ENCODE measurements around the gene PRKG2.
"Not testable (repeated sequence)": the region's sequence is repeated elsewhere in the genome, so short reads cannot be mapped to it uniquely, and the experiment has no call there.

PRKG2 gene

DNA sequence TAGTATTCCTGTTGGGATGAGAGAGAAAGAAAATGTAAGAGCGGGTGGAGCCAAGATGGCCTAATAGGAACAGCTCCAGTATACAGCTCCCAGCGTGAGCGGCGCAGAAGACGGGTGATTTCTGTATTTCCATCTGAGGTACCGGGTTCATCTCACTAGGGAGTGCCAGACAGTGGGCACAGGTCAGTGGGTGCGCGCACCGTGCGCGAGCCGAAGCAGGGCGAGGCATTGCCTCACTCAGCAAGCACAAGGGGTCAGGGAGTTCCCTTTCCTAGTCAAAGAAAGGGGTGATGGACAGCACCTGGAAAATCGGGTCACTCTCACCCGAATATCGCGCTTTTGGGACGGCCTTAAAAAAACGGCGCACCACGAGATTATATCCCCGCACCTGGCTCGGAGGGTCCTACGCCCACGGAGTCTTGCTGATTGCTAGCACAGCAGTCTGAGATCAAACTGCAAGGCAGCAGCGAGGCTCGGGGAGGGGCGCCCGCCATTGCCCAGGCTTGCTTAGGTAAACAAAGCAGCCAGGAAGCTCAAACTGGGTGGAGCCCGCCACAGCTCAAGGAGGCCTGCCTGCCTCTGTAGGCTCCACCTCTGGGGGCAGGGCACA, 61.2 kb downstream of the PRKG2 start:
- DNase-seq (ENCODE audit: low read depth in 2 of 2): not testable (repeated sequence)

- DNase-seq (ENCODE audit: low read depth in 2 of 2): no peak
Measured at GRCh38 chr4:81152839-81153713, 61.9 kb downstream of the PRKG2 start.

DNA sequence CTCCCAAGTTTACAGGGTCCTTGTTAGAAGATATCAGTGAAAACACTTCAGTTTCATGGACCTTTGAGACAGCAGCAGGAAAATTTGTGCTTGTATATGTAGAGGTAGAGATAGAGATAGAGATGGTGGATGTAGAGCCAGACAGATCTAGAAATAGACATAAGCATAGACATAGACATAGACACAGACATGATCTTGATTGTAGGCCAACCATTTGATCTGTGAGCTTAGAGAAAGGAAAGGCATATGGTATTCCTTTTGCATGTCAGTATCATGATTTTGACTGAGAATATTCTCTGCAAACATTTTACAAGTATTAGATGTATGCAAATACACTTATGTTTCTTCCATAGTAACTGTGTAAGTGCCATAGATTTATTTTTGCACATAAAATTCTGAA, 65.0 kb downstream of the PRKG2 start:
- DNase-seq (ENCODE audit: low read depth in 2 of 2): no peak

GRCh38 chr4:81148576-81148975, 66.4 kb downstream of the PRKG2 start:
- DNase-seq (ENCODE audit: low read depth in 2 of 2): no peak

DNA sequence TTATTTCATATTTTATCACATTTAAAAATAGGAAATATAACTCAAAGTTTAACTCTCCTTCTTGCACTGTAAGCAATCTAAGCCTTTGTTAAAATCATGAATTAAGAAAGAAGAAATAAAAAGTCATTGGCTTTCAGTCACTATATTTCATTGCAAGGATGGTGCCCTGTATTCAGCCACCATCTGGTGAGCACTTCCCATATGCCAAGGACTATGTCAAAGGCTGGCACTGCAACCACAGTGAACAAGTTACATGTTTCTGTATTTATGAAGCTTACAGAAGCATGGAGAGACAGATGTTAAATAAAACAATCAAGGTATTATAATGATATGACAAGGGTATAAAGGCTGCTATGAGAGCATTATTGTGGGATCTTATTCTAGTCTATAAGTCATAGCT, 68.6 kb downstream of the PRKG2 start:
- DNase-seq (ENCODE audit: low read depth in 2 of 2): no peak

DNA sequence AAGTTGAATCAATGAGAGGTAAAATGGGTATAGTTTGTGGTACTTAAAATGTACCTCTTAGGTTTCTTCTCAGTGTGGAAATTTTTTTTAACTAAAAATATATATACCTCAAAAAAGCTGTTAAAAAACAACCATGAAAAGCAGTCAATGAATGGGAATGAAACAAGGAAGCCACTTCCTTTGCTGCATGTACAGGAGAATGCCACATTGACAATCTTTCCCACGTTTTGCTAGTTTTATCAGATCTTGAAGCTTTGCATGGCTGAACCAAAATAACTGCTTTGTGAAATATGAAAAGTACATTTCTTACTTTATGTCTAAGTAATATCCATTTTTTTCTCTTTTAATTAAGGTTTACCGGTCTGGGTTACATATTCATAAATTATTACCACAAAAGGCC, 71.8 kb downstream of the PRKG2 start:
- no peak for DNase-seq (ENCODE audit: low read depth in 2 of 2)

DNA sequence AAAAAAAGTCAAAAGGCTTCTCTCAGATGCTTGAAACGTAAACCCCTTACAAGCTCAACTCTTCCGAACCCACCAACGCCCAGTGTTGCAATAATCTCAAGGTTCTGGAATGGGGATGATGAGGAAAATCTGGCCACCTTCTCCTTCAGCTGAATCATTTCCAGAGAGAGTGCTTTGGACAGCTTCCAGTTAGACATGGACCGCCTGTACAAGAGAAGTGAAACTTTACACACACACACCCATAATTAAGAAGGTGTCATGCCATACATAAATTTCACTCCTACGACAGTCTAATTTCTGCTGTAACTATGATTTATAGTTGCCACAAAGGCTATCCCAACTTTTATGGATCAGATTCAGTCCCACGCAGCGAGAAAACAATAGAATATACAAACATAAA, 72.3 kb downstream of the PRKG2 start:
- no peak for DNase-seq (ENCODE audit: low read depth in 2 of 2)

DNA sequence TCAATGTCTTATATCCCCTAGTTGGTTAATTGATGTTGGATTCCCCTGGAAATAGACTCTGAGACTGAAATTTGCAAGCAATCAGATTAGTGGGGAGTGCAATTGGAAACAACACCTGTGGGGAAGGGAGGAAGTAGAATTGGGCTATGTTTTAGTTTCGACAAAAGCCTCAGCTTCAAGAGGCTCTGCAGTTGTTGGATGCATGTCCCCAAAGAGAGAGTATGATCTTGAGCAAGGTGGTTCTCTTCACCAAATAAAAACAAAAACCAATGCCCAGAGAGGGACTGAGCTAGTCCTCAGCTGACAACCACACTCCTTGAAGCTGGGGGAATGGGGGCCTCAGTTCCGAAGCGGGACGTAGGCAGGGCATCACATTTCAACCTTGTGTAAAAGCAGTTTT, 77.1 kb downstream of the PRKG2 start:
- DNase-seq (ENCODE audit: low read depth in 2 of 2): no peak

DNA sequence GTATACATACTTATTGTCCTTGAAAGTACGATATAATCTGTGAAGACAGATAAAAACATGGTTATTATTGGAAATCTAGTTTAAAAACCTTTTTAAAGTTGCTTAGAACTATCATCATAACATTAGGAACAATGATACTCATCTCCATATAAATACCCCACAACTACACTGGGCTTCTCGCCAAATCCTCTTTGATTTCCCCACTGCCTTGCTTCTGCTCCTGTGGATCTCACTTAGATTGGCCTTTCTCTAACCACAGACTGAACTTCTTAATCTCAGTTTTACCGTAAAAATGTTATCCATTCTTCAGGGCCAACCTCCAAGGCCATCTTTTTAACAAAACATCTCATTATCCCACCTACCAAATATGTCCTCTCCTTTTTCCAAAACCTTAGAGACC, 77.6 kb downstream of the PRKG2 start:
- DNase-seq (ENCODE audit: low read depth in 2 of 2): no peak

DNA sequence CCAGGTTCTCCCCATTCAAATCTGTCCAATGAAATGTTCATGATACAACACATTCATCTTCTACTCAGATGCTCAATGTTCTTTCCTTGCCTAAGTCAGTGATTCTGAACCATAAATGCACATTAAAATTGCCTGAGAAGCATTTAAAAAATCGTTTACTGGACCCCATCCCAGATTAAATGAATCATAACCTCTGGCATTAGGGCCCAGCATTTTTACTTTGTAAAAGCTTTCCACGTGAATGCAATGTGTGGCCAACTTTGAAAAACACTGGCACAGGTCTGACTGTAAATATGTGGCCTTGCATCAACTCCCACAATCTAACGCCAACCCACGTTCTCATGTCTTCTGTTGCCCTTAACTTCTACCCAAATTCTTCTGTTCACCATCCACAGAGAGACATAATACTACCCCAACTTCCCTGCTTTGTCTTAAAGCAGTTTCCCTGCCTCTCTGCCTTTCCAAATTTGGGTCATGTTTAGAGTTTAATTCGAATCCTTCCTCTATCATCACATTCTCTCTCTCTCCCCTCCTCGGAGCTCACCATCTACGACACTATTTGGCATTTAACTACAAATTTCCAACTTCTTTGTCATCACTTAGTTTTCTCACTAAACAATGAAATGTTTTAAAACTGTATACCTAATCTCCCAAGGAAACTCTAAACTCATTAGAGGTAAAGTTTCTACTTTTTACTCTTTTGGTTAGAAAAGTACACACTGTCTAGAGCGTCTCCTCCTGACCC, 78.7 kb downstream of the PRKG2 start:
- DNase-seq (ENCODE audit: low read depth in 2 of 2): no peak

- DNase-seq (ENCODE audit: low read depth in 2 of 2): no peak
Measured at GRCh38 chr4:81135501-81135900, 79.5 kb downstream of the PRKG2 start.

DNA sequence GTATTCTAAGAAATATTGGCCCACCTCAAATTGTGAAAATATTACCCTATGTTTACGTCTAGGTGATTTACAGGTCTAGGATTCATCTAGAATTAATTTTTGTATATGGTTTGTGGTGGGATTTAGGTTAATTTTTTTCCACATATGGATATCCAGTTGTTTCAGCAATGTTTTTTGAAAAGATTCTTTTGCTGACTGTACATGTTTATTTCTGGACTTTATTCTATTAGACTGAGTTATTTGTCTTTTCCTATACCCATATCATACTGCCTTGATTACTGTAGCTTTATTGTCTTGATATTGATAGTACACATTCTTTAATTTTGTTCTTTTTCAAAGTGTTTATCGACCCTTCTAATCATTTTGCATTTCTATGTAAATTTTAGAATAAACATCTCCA, 83.5 kb downstream of the PRKG2 start:
- no peak for DNase-seq (ENCODE audit: low read depth in 2 of 2)

DNA sequence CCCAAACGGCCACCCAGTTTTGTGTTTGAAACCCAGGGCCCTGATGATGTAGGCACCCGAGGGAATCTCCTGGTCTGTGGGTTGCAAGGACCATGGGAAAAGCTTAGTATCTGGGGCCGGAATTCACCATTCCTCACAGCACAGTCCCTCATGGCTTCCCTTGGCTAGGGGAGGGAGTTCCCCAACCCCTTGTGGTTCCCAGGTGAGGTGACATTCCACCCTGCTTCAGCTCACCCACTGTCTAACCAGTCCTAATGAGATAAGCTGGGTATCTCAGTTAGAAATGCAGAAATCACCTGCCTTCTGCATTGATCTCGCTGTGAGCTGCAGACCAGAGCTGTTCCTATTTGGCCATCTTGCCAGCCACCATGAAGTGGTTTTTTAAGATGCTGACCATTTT, 84.0 kb downstream of the PRKG2 start:
- DNase-seq (ENCODE audit: low read depth in 2 of 2): no peak

- DNase-seq (ENCODE audit: low read depth in 2 of 2): no peak
Measured at GRCh38 chr4:81130569-81130968, 84.5 kb downstream of the PRKG2 start.

DNA sequence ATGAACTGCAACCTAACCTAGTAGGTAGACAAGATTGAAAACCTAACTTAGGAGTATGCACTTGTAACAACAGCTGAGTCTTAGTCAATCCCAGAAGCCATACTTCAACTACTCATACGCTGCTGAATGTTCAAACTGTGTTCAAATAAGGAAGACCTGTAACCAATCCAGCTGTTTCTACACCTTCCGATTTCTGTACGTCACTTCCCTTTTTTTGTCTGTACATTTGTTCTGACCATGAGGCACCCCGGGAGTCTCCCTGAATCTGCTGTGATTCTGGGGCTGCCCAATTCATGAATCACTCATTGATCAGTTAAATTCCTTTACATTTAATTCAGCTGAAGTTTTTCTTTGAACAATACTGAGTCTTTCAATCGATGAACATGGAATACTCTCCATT, 95.0 kb downstream of the PRKG2 start:
- DNase-seq (ENCODE audit: low read depth in 2 of 2): no peak

DNA sequence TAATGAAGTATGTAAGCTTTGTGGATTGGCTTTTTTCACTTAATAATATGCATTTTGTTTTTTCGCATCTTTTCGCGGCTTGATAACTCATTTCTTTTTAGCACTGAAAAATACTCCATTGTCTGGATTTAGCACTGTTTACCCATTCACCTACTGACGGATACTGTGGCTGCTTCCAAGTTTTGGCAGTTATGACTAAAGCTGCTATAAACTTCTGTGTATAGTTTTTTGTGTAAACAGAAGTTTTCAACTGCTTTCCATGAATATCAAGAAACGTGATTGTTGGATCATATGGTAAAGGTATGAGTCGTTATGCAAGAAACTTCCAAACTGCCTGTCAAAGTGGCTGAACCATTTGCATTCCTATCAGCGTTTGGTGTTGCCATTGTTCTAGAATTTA, 96.9 kb downstream of the PRKG2 start:
- no peak for DNase-seq (ENCODE audit: low read depth in 2 of 2)

GRCh38 chr4:81116566-81116965, 98.5 kb downstream of the PRKG2 start:
- DNase-seq (ENCODE audit: low read depth in 2 of 2): no peak

- DNase-seq (ENCODE audit: low read depth in 2 of 2): no peak
Measured at GRCh38 chr4:81113024-81113423, 102.0 kb downstream of the PRKG2 start.

- no peak for DNase-seq (ENCODE audit: low read depth in 2 of 2)
Measured at GRCh38 chr4:81109356-81109755, 105.7 kb downstream of the PRKG2 start.

DNA sequence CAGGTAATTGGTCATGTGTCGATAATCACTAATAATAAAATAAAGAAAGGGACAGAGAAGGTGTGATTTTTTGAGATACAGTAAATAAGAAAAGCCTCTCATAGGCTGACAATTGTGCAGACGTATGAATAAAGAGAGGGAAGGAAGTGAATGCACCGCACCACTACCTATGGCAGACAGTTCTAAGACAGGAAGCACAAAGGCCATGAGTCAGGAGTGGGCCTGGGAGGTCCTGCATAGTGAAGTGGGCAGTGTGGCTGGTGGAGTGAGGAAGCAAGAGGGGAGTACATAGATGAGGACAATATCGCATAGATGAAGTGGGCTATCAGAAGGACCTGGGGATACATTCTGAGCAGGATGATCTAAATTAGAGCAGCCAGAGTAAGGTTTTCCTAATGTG, 108.9 kb downstream of the PRKG2 start:
- no peak for DNase-seq (ENCODE audit: low read depth in 2 of 2)

GRCh38 chr4:81102107-81102506, 112.9 kb downstream of the PRKG2 start:
- no peak for DNase-seq (ENCODE audit: low read depth in 2 of 2)

DNA sequence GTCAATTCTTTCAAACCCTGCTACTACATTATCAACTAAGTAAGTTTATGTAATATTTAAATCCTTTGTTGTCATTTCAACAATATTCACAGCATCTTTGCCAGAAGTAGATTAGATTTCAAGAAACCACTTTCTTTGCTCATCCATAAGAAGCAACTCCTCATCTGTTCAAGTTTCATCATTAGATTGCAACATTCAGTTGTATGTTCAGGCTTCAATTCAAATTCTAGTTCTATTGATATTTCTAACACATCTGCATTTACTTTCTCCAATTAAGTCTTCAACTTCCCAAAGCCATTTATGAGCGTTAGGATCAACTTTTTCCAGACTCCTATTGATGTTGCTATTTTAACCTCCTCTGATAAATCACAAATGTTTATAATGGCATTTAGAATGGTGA, 118.5 kb downstream of the PRKG2 start:
- DNase-seq (ENCODE audit: low read depth in 2 of 2): no peak

- DNase-seq (ENCODE audit: low read depth in 2 of 2): no peak
Measured at GRCh38 chr4:81095389-81095788, 119.6 kb downstream of the PRKG2 start.
